ENCODE measurements around the gene ETV3L. TPM values are rescaled to one million over a fixed set of nuclear protein-coding genes. Genes with fewer than 3 reads are reported as not detected.

Gene ETV3L
- total RNA-seq, 1 donor from 2014 or later, result not detected

- H3K27ac ChIP-seq, result no peak overlapping the region
- no peaks in the 10 kb centered on the region for H3K36me3 ChIP-seq
- Mint-ChIP-seq H3K27ac (no peak overlapping the region), H3K9me3 (peaks cover 2% of the 10 kb centered on the region), H3K4me1 (peaks cover 10% of the 10 kb centered on the region), H3K36me3 (no peaks in the 10 kb centered on the region), H3K27me3 (ENCODE audit: insufficient read depth, low read depth) (peaks cover 5% of the 10 kb centered on the region), H3K4me3 (no peak overlapping the region)
- no peak overlapping the region for H3K4me2 ChIP-seq
- no peak overlapping the region for H3K9ac ChIP-seq
- no peaks in the 10 kb centered on the region for H3F3A ChIP-seq (ENCODE audit: low read depth)
- no peaks in the 10 kb centered on the region for H3K9me3 ChIP-seq (ENCODE audit: low read depth)
- no peak for TF ChIP-seq EZH2phosphoT487 (IDR thresholded peaks at IDR 0.05)
- no peak for TF ChIP-seq CTCF (IDR thresholded peaks at IDR 0.05)
- TF ChIP-seq EZH2 (IDR thresholded peaks at IDR 0.05), result no peak
- DNase-seq (ENCODE audit: low spot score), result no peak
- no peaks in the 10 kb centered on the region for H4K20me1 ChIP-seq (ENCODE audit: low read depth)
- no peak overlapping the region for H2AFZ ChIP-seq (replicated peaks)
- no peaks in the 10 kb centered on the region for H3K27me3 ChIP-seq
- no peak overlapping the region for H3K4me3 ChIP-seq
- no peaks in the 10 kb centered on the region for H3K79me2 ChIP-seq (ENCODE audit: low read depth)
- H3K4me1 ChIP-seq, result peaks cover 13% of the 10 kb centered on the region
Measured at GRCh38 chr1:157146244-157146643, 46.6 kb upstream of the ETV3L start.

GRCh38 chr1:157145076-157145475, 45.5 kb upstream of the ETV3L start:
- no peak overlapping the region for H3K27ac Mint-ChIP-seq
- Histone ChIP-seq H3K9me3 (ENCODE audit: low read depth) (no peaks in the 10 kb centered on the region), H3F3A (ENCODE audit: low read depth) (peaks cover 7% of the 10 kb centered on the region), H3K4me1 (peaks cover 13% of the 10 kb centered on the region), H3K27me3 (no peaks in the 10 kb centered on the region), H2AFZ (replicated peaks) (no peak overlapping the region), H4K20me1 (ENCODE audit: low read depth) (no peaks in the 10 kb centered on the region), H3K79me2 (ENCODE audit: low read depth) (no peaks in the 10 kb centered on the region), H3K4me2 (no peak overlapping the region), H3K4me3 (no peak overlapping the region), H3K9ac (no peak overlapping the region), H3K27ac (no peak overlapping the region), H3K36me3 (no peaks in the 10 kb centered on the region)
- no peaks in the 10 kb centered on the region for H3K36me3 Mint-ChIP-seq
- no peak for DNase-seq (ENCODE audit: low spot score)
- TF ChIP-seq EZH2phosphoT487 (IDR thresholded peaks at IDR 0.05), result no peak
- no peak for TF ChIP-seq CTCF (IDR thresholded peaks at IDR 0.05)
- TF ChIP-seq EZH2 (IDR thresholded peaks at IDR 0.05), result no peak
- peaks cover 10% of the 10 kb centered on the region for H3K4me1 Mint-ChIP-seq
- peaks cover 2% of the 10 kb centered on the region for H3K9me3 Mint-ChIP-seq
- peaks cover 11% of the 10 kb centered on the region for H3K27me3 Mint-ChIP-seq (ENCODE audit: insufficient read depth, low read depth)
- H3K4me3 Mint-ChIP-seq, result no peak overlapping the region

GRCh38 chr1:157144509-157144908, 44.9 kb upstream of the ETV3L start:
- Mint-ChIP-seq H3K27ac (no peak overlapping the region), H3K9me3 (peaks cover 2% of the 10 kb centered on the region), H3K4me1 (peaks cover 11% of the 10 kb centered on the region), H3K4me3 (no peak overlapping the region), H3K27me3 (ENCODE audit: insufficient read depth, low read depth) (peaks cover 11% of the 10 kb centered on the region), H3K36me3 (no peaks in the 10 kb centered on the region)
- Histone ChIP-seq H3K9ac (no peak overlapping the region), H3K36me3 (no peaks in the 10 kb centered on the region), H3K4me2 (no peak overlapping the region), H3K9me3 (ENCODE audit: low read depth) (no peaks in the 10 kb centered on the region), H3K4me1 (peaks cover 18% of the 10 kb centered on the region), H3K27ac (no peak overlapping the region), H4K20me1 (ENCODE audit: low read depth) (no peaks in the 10 kb centered on the region), H3K4me3 (no peak overlapping the region), H3F3A (ENCODE audit: low read depth) (peaks cover 12% of the 10 kb centered on the region), H3K27me3 (no peaks in the 10 kb centered on the region), H3K79me2 (ENCODE audit: low read depth) (no peaks in the 10 kb centered on the region), H2AFZ (replicated peaks) (no peak overlapping the region)
- DNase-seq (ENCODE audit: low spot score), result no peak
- TF ChIP-seq EZH2phosphoT487 (IDR thresholded peaks at IDR 0.05), result no peak
- no peak for TF ChIP-seq EZH2 (IDR thresholded peaks at IDR 0.05)
- no peak for TF ChIP-seq CTCF (IDR thresholded peaks at IDR 0.05)
